ENCODE results near the gene EFNA3.
A peak's percentile ranks its signal among the peaks of the same experiment; 100 is the strongest.

The EFNA3 gene

DNA sequence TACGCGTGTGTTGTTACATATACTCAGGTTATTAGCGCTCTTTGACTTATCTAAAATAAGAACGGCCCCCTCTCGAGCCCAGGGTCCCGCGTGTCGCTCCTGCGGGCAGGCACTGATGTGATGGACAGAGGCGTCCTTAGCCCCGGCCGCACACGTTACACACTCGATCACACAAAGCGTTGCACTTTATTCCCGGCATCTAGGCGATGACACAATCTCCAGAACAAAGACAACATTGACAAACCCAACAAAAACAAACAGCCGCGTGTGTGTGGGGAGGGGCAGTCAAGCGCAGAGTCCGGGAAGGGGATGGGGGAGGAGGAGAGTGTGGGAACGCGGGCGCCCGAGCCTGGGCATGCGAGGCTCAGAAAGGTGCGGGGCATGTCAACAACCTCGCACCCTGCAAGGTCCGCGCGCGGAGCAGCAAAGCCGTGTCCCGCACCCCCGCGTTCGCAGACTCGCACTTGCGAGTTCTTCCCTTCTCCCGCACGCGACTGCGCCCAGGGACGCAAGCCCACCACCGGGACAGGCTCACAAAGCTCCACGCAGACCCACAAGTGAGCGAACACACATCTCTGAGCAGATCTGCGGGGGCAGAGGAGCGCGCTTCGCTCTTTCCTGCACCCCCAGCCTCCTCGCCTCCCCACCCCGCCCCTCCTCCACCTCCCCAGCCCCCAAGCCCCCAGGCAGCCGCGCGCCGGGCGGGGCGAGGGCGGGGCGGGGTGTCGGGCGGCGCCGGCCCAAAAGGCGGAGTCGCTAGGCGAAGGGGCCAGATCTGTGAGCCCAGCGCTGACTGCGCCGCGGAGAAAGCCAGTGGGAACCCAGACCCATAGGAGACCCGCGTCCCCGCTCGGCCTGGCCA lies 48.7 kb downstream of the EFNA3 start, which contains the start of gene EFNA1:
EFNA1 (plus strand) TSS at position 772 of the 862 bp plus-strand sequence. CDS start 102 bp downstream, outside the sequence.
- DNase-seq (ENCODE audit: low read depth, low spot score) = peak; percentile 88

DNA sequence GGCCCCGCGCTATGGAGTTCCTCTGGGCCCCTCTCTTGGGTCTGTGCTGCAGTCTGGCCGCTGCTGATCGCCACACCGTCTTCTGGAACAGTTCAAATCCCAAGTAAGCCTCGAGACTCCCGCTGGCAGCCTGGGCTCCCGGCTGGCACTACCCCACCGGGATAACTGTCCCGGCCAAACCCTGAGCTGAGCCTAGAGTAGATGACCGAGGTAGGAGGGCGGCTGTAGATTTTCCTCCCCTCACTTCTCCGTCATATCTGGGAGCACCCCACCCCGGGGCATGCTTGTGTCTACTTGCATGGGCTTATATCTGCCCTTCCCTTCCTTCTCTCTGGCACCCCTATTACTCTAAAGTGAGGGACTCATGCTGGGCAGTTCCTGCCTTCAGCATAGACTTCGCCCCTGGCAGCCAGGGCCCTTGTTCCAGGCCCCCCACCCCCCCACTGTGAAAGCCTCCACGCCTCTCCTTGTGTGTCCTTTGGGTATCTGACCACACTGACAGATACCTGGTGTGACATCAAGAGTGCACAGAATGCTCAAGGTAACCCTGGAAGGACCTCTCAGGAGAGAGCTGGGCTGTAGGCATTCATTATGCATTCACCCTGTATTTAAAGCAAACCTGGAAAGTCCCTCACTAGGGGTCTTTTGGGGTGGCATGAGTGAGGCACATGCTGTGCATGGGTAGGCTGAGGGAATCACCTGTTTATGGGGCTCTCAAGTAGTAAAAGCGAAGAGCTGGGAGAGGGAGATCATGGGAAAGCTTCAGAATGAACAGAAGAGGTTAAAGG lies 49.5 kb downstream of the EFNA3 start:
- no peak for DNase-seq (ENCODE audit: low read depth, low spot score)
- H3K27ac ChIP-seq = peak overlapping the region; percentile 99

More for the DNA sequence above, 48.7 kb downstream of the EFNA3 start, which contains the start of gene EFNA1:
- peak within 1 kb of the TSS; percentile 99 for H3K27ac ChIP-seq

DNA sequence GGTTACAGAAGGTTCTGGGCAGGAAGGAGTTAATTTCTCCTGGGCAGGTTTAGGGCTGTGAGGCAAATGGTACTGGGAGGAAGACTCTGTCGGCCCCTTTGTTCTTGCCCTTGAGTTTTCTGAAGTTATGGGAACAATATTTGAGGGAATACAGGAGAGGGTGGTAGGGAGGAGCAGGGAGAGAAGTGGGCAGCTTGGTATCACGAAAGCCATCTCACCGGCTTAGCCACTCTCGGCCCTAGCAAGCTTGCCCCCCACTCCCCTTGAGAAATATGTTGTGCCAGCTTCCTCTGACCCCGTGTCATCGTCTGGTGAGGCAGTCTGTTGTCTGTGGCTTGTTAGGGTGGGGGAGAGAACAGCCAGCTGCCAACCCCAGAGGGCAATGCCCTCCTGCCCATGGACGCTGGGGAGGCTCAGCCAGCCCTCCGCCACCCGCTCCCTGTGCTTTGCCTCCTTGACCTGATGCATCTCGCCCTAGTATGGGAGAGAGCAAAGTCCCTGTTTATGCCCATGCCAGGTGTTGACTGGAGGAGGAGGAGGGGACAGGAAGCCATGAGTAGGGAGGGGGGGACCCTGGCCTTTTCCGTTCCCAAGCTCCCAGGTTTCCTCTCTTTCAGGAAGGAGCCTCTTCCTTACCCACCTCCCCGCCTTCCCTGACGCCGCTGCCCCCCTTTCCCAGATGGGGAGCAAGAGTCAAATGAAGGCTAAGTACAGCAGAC lies 50.3 kb downstream of the EFNA3 start:
- H3K27ac ChIP-seq = peak overlapping the region; percentile 99
- DNase-seq (ENCODE audit: low read depth, low spot score) = no peak

DNA sequence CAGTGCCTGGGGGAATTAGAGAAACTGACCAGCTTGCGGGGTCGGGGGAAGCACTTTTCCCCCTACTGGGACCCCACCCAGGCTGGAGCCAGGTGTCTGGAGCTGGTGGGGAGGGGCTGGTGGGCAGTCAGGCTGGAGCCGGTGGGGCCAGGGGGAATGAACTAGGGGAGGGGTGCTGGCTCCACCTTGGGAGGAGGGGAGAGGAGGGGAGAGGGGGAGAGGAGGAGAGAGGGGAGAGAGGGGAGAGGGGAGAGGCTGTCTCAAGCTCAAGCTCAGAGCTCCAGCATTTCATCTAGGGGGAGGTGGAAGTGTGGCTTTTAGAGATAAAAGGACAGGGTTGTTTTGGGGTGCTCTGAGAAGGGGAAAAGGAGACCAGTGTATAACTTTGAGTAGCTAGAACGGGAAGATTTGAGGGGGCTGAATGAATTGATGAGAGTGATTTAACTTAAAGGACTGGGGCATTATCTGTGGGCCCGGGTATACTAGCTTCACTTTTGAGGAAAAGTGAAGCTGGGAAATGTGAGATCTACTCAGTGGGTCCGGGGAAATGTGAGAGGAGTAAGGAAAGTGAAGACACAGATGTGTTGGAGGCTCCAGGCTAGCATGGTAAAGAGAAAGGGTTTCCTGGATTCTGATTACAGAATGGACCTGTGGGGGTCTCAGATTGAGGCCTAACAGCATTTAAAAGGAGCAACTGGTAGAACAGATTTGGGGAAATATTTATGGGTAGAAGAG lies 51.8 kb downstream of the EFNA3 start:
- DNase-seq (ENCODE audit: low read depth, low spot score) = no peak
- peak overlapping the region; percentile 99 for H3K27ac ChIP-seq

DNA sequence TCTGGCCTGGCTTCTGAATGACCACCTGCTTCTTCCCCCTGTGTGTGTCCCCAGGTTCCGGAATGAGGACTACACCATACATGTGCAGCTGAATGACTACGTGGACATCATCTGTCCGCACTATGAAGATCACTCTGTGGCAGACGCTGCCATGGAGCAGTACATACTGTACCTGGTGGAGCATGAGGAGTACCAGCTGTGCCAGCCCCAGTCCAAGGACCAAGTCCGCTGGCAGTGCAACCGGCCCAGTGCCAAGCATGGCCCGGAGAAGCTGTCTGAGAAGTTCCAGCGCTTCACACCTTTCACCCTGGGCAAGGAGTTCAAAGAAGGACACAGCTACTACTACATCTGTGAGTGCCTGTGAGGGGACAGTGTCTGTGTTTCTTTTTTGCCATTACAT lies 52.6 kb downstream of the EFNA3 start:
- DNase-seq (ENCODE audit: low read depth, low spot score) = no peak
- H3K27ac ChIP-seq = peak overlapping the region; percentile 99

DNA sequence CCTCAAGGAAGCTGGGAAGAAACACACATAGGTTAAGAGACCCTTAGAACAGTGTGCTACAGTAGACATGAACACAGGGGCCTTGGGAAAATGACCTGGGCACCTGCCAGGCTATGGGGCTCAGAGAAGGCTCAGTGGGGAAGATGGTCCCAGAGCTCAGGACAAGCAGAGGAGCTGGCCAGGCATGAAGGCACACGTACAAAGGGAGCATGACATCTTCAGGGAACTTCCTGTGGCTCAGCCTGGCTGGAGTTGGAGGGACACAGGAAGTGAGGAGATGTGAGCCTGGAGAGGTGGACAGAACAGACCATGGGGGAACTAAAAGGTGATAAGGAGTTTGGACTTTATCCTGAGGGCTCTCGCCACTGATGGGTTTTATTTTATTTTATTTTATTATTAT lies 53.2 kb downstream of the EFNA3 start:
- no peak for DNase-seq (ENCODE audit: low read depth, low spot score)
- peak overlapping the region; percentile 99 for H3K27ac ChIP-seq

DNA sequence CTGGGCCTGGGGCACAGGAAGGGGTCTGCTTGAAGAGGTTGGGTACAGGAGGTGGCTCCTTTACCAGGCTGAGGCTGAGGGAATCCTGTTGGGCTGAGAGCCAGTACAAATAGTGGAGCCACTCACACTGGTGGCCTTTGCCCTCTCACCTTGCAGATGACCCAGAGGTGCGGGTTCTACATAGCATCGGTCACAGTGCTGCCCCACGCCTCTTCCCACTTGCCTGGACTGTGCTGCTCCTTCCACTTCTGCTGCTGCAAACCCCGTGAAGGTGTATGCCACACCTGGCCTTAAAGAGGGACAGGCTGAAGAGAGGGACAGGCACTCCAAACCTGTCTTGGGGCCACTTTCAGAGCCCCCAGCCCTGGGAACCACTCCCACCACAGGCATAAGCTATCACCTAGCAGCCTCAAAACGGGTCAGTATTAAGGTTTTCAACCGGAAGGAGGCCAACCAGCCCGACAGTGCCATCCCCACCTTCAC lies 55.2 kb downstream of the EFNA3 start:
- H3K27ac ChIP-seq = peak overlapping the region; percentile 99
- no peak for DNase-seq (ENCODE audit: low read depth, low spot score)

DNA sequence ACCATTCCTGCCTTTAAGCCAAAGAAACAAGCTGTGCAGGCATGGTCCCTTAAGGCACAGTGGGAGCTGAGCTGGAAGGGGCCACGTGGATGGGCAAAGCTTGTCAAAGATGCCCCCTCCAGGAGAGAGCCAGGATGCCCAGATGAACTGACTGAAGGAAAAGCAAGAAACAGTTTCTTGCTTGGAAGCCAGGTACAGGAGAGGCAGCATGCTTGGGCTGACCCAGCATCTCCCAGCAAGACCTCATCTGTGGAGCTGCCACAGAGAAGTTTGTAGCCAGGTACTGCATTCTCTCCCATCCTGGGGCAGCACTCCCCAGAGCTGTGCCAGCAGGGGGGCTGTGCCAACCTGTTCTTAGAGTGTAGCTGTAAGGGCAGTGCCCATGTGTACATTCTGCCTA lies 55.7 kb downstream of the EFNA3 start:
- H3K27ac ChIP-seq = peak overlapping the region; percentile 99
- DNase-seq (ENCODE audit: low read depth, low spot score) = no peak

DNA sequence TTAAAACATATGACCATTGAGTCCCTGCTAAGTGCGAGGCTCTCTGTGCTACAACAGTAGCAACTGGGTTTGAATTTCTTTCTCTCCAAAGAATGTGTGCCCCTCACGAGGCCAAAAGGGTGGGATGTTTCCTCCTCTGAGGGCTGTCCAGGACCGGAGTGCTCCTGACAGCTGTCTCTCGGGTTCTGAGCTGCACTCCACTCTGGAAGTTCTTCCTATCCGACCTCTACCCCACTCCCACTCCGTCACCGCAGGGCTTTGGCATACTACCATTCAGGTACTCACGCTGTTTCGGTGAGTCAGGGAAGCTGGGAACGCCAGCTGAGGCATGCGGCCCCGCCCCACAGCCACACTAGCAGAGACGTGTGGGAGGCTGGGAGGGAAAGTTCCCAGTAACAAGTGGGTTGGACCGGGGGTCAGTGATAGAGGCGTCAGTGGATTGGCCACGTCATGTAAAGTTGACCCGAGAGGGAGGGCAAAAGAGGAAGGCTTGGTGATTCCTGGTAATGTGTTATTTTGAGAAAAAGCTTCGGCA lies 56.3 kb downstream of the EFNA3 start:
- H3K27ac ChIP-seq = peak overlapping the region; percentile 99
- peak; percentile 96 for DNase-seq (ENCODE audit: low read depth, low spot score)

DNA sequence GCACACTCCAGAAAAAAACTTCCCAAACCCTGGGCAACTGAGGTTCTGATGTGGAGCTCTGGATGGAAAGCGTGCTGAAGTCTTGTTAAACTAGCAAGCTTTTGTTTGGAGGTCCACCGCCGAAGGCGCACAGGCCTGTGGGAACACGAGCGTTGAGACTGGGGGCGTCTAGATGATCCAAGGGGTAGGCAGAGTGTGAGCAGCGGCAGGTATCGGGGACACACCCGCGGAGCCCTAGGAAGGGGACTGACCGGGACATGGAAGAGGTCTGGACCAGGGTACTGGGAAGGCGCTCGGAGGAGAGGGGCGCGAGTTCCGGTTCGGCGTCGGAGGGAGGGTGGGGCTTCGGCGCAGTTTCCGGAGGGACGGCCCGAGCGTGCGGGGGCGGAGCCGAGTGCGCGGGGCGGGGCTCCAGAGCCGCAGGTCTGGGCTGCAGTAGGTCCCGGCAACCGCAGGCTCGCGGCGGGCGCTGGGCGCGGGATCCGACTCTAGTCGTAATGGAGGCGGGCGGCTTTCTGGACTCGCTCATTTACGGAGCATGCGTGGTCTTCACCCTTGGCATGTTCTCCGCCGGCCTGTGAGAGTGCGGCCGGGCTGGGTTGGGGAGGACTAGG lies 56.9 kb downstream of the EFNA3 start, which contains the start of gene SLC50A1:
SLC50A1 (plus strand) TSS at position 438 of the 614 bp plus-strand sequence; CDS start at position 498, 60 bp downstream.
- DNase-seq (ENCODE audit: low read depth, low spot score) = peak; percentile 78
- H3K27ac ChIP-seq = peak within 1 kb of the TSS; percentile 99

DNA sequence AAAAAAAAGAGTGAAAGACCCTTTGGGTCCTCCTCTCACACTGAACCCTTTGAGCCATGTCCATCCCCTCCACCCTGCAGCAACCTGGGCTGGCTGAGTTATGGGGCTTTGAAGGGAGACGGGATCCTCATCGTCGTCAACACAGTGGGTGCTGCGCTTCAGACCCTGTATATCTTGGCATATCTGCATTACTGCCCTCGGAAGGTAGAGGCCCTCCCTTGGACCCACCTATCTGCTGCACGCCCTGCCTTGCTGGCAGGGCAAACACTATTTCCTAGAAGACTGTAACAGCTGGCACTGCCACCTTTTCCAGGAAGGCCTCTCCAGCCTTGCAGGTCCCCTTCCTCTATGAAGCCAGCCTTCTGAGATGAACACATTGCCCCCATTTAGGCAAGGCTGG lies 58.1 kb downstream of the EFNA3 start:
- peak overlapping the region; percentile 99 for H3K27ac ChIP-seq
- no peak for DNase-seq (ENCODE audit: low read depth, low spot score)
